PC-3 (cell line): ENCODE measurements around the gene SLC4A5.

Experiments
- CTCF ChIP-seq: fragments of 300-600 bp; sonication (generic); conservative IDR thresholded peaks from 2 replicates; pipeline ENCODE4 v1.5.1; 2017; ENCODE audit warnings: antibody characterized with exemption, low read depth, mild to moderate bottlenecking, low read length
- EZH2 ChIP-seq: fragments of 300-600 bp; sonication (generic); IDR thresholded peaks from one replicate; pipeline ENCODE4 v1.6.1; 2017; ENCODE audit warnings: antibody characterized with exemption, mild to moderate bottlenecking, low read length; ENCODE audit not compliant: unreplicated experiment
- EZH2phosphoT487 ChIP-seq: fragments of 300-600 bp; sonication (generic); IDR thresholded peaks from 2 replicates; pipeline ENCODE4 v1.6.1; 2018; ENCODE audit warnings: mild to moderate bottlenecking, antibody characterized with exemption, low read length, borderline replicate concordance

GRCh38 chr2:74227646-74228045, 115.6 kb downstream of the SLC4A5 start:
- TF ChIP-seq CTCF: no peak
- no peak for TF ChIP-seq EZH2phosphoT487
- no peak for TF ChIP-seq EZH2
